Panc1 (cell line): ENCODE data around the gene ZBED4. TPM values are rescaled to one million over a fixed set of nuclear protein-coding genes. Genes with fewer than 3 reads are reported as not detected.

ENCODE experiments used
- ATAC-seq: fragments of 200-7000 bp; cut with Tn5 transposase; 2 replicates; pipeline ENCODE4 v1.9.1; 2020; ENCODE audit warnings: mild to moderate bottlenecking, moderate library complexity
- BruUV-seq: library from RNA; stranded (reverse); fragments of 400-500 nt; replicated peaks from 2 replicates; lab custom pipeline; 2021; lab: Mats Ljungman, UMichigan
- CTCF ChIA-PET: fragments of 300-600 bp; sonication (Branson Sonifier 250); formaldehyde crosslinking; loops from one replicate; lab custom pipeline; 2022; ENCODE audit warnings: antibody characterized with exemption; lab: Charles Lee
- POLR2A ChIA-PET: fragments of 300-600 bp; sonication (Branson Sonifier 250); formaldehyde crosslinking; loops from one replicate; lab custom pipeline; 2022; ENCODE audit warnings: antibody characterized with exemption; lab: Charles Lee
- DNase-seq: peaks from one replicate; pipeline ENCODE4 v3.0.0-alpha.2; 2010; ENCODE audit warnings: low read depth, low spot score
- H3K27ac ChIP-seq: 2 replicates; pipeline ENCODE4 v1.5.1; 2011; ENCODE audit warnings: mild to moderate bottlenecking, low read length, inconsistent platforms
- H3K27me3 ChIP-seq: fragments of 200-500 bp; sonication (Bioruptor generic); 2 replicates; pipeline ENCODE4 v1.6.0; 2014; ENCODE audit warnings: low read length, inconsistent platforms; ENCODE audit not compliant: control insufficient read depth, insufficient read depth
- H3K36me3 ChIP-seq: fragments of 200-500 bp; sonication (Bioruptor generic); 2 replicates; pipeline ENCODE4 v1.5.1; 2014; ENCODE audit warnings: inconsistent platforms, mild to moderate bottlenecking, low read length, moderate library complexity; ENCODE audit not compliant: control insufficient read depth, insufficient read depth
- H3K4me1 ChIP-seq: 2 replicates; pipeline ENCODE4 v1.5.1; 2011; ENCODE audit warnings: inconsistent platforms, mild to moderate bottlenecking, low read length, moderate library complexity; ENCODE audit not compliant: control insufficient read depth, insufficient read depth
- H3K4me3 ChIP-seq, 2 experiments: 2 replicates each; pipeline ENCODE4 v1.5.1; 2011 to 2012; ENCODE audit warnings: low read depth in 2 of 2, low read length in 2 of 2, mild to moderate bottlenecking in 2 of 2, inconsistent platforms in 1 of 2, moderate library complexity in 1 of 2
- H3K9me3 ChIP-seq: fragments of 200-500 bp; sonication (Bioruptor generic); 2 replicates; pipeline ENCODE4 v1.5.1; 2014; ENCODE audit warnings: low read depth, mild to moderate bottlenecking, inconsistent platforms, low read length, moderate library complexity; ENCODE audit not compliant: control insufficient read depth, insufficient read depth
- CTCF ChIP-seq: fragments of 450-650 bp; IDR thresholded peaks from 2 replicates; pipeline ENCODE4 v1.5.1; 2017; ENCODE audit warnings: mild to moderate bottlenecking
- POLR2AphosphoS5 ChIP-seq: IDR thresholded peaks from 2 replicates; pipeline ENCODE4 v1.6.1; 2012; ENCODE audit warnings: mild to moderate bottlenecking, low read depth, low read length, moderate library complexity
- REST ChIP-seq, 2 experiments: IDR thresholded peaks; 2 replicates each; pipeline ENCODE4 v1.6.1; 2011 to 2012; ENCODE audit warnings: low read depth in 2 of 2, control low read depth in 1 of 2, low read length in 1 of 2, mild to moderate bottlenecking in 1 of 2, moderate library complexity in 1 of 2; ENCODE audit not compliant: insufficient read depth in 1 of 2
- SIN3A ChIP-seq: IDR thresholded peaks from 2 replicates; pipeline ENCODE4 v1.6.1; 2012; ENCODE audit warnings: low read depth, mild to moderate bottlenecking, low read length, moderate library complexity, borderline replicate concordance; ENCODE audit not compliant: insufficient read depth
- TCF7L2 ChIP-seq: IDR thresholded peaks from 2 replicates; pipeline ENCODE4 v1.6.1; 2011; ENCODE audit warnings: mild to moderate bottlenecking, low read depth, low read length, inconsistent platforms
- in situ Hi-C: cut with HindIII; loops from 2 replicates; pipeline ENCODE4 v1.10.0; 2016; ENCODE audit warnings: low sequenced_read_pairs, low pct_unique_long_range_greater_than_20kb
- intact Hi-C: fragments of 100-400 bp; cut with micrococcal nuclease; formaldehyde crosslinking; loops from one replicate; pipeline ENCODE4 v1.10.0; 2022; ENCODE audit not compliant: unreplicated experiment
- total RNA-seq: library from RNA; stranded (reverse); gene quantifications from one replicate; pipeline ENCODE4 v1.2.1, GENCODE V29; 2021; ENCODE audit not compliant: unreplicated experiment

Gene ZBED4
- total RNA-seq, 1 experiment from 2014 or later: 17.3 TPM

- no peaks in the 10 kb centered on the region for H3K4me1 ChIP-seq
- H3K9me3 ChIP-seq: no peaks in the 10 kb centered on the region
- in situ Hi-C loops: no loop called here
- H3K27me3 ChIP-seq: no peaks in the 10 kb centered on the region
- intact Hi-C loops: no loop called here
- DNase-seq: no peak
- no peak for ATAC-seq
- POLR2A ChIA-PET: no interaction called here
- BruUV-seq: no TSS peak
- no peaks in the 10 kb centered on the region for H3K36me3 ChIP-seq
- CTCF ChIA-PET: no interaction called here
- no peak overlapping the region for H3K27ac ChIP-seq
- TF ChIP-seq REST (IDR thresholded peaks at IDR 0.05; ENCODE audit: insufficient read depth in 1 of 2, low read depth in 2 of 2, low read length in 1 of 2): no peak
- TF ChIP-seq TCF7L2: no peak
- TF ChIP-seq POLR2AphosphoS5: no peak
- no peak for TF ChIP-seq CTCF
- H3K4me3 ChIP-seq: no peak overlapping the region
These were observed 29.1 kb downstream of the ZBED4 start for GRCh38 chr22:49882519-49883293.

GRCh38 chr22:49883294-49883640 is 29.6 kb downstream of the ZBED4 start:
- ChIA-PET CTCF (no interaction called here), POLR2A (no interaction called here)
- DNase-seq: no peak
- H3K4me1 ChIP-seq: no peaks in the 10 kb centered on the region
- no peak overlapping the region for H3K4me3 ChIP-seq
- in situ Hi-C loops (no loop called here), intact Hi-C loops (no loop called here)
- H3K9me3 ChIP-seq: no peaks in the 10 kb centered on the region
- H3K27me3 ChIP-seq: no peaks in the 10 kb centered on the region
- H3K36me3 ChIP-seq: no peaks in the 10 kb centered on the region
- BruUV-seq: no TSS peak
- no peak overlapping the region for H3K27ac ChIP-seq
- TF ChIP-seq POLR2AphosphoS5 (no peak), SIN3A (no peak), CTCF (no peak), REST (IDR thresholded peaks at IDR 0.05; ENCODE audit: insufficient read depth in 1 of 2, low read depth in 2 of 2, low read length in 1 of 2) (no peak), TCF7L2 (no peak)
- no peak for ATAC-seq
